Lower lobe of right lung (tissue), 2 donors: ENCODE results near the gene PHAF1. TPM values are rescaled to one million over a fixed set of nuclear protein-coding genes. Genes with fewer than 3 reads are reported as not detected.

Experiments used
- ATAC-seq, 2 donors: fragments of 200-7000 bp; cut with Tn5 transposase; one replicate each; pipeline ENCODE4 v1.9.1; 2020 to 2022; ENCODE audit warnings: mild to moderate bottlenecking in 2 of 2, moderate library complexity in 2 of 2
- DNase-seq: peaks from one replicate; pipeline ENCODE4 v3.0.0-alpha.2; 2020
- H3K27ac ChIP-seq: fragments of 200-600 bp; one replicate; pipeline ENCODE4 v1.8.0; 2022
- H3K27me3 ChIP-seq: fragments of 200-600 bp; one replicate; pipeline ENCODE4 v1.8.0; 2022; ENCODE audit warnings: low read depth
- H3K36me3 ChIP-seq: fragments of 200-600 bp; one replicate; pipeline ENCODE4 v1.8.0; 2022; ENCODE audit warnings: mild to moderate bottlenecking
- H3K4me1 ChIP-seq: fragments of 200-600 bp; one replicate; pipeline ENCODE4 v1.8.0; 2022
- H3K4me3 ChIP-seq: fragments of 200-600 bp; one replicate; pipeline ENCODE4 v1.8.0; 2022; ENCODE audit warnings: mild to moderate bottlenecking
- H3K9me3 ChIP-seq: fragments of 200-600 bp; one replicate; pipeline ENCODE4 v1.8.0; 2022
- CTCF ChIP-seq: fragments of 200-600 bp; IDR thresholded peaks from one replicate; pipeline ENCODE4 v1.8.0; 2022; ENCODE audit warnings: antibody characterized with exemption, mild to moderate bottlenecking
- intact Hi-C: fragments of 100-400 bp; cut with DNase I; formaldehyde crosslinking; loops from one replicate; pipeline ENCODE4 v1.11.0; 2022
- total RNA-seq: library from RNA; stranded (reverse); fragmentation: NEBNext Ultra II Directional; extraction: Animal tissue kit (Norgen Biotek cat#: 25700); gene quantifications from one replicate; pipeline ENCODE4 v1.2.1, GENCODE V29; 2021
- donor health status: DM: no; HTN: yes; CAD: no; lungs with severe emphysema.

Gene PHAF1
- total RNA-seq, 1 donor from 2014 or later, result 21.7 TPM

GRCh38 chr16:67191995-67192681 lies 82.4 kb downstream of the PHAF1 start, which contains the start of gene E2F4:
TSS of gene E2F4 (plus strand) at chr16:67192155. CDS start at chr16:67192228, 73 bp downstream.
- ATAC-seq (peak; percentile 96 to 97), DNase-seq (peak; percentile 96)
- Histone ChIP-seq H3K36me3 (peaks cover 40% of the 10 kb centered on the region), H3K27ac (peak within 1 kb of the TSS; percentile 86), H3K4me3 (peak within 1 kb of the TSS; percentile 100), H3K9me3 (no peaks in the 10 kb centered on the region), H3K4me1 (peaks cover 34% of the 10 kb centered on the region), H3K27me3 (no peaks in the 10 kb centered on the region)
- TF ChIP-seq CTCF, result peak; percentile 16
- intact Hi-C loops, result no loop called here

- Histone ChIP-seq H3K4me1 (peaks cover 34% of the 10 kb centered on the region), H3K4me3 (peak overlapping the region; percentile 100), H3K9me3 (no peaks in the 10 kb centered on the region), H3K36me3 (peaks cover 48% of the 10 kb centered on the region), H3K27ac (peak overlapping the region; percentile 86), H3K27me3 (no peaks in the 10 kb centered on the region)
- no peak for DNase-seq
- intact Hi-C loops, result no loop called here
- TF ChIP-seq CTCF, result no peak
- ATAC-seq, result no peak
Measured at GRCh38 chr16:67192781-67193361, 83.1 kb downstream of the PHAF1 start.

GRCh38 chr16:67193536-67193935 lies 83.8 kb downstream of the PHAF1 start:
- ATAC-seq (no peak), DNase-seq (no peak)
- TF ChIP-seq CTCF, result no peak
- Histone ChIP-seq H3K27ac (peak overlapping the region; percentile 18), H3K4me3 (peak overlapping the region; percentile 100), H3K36me3 (peaks cover 54% of the 10 kb centered on the region), H3K27me3 (no peaks in the 10 kb centered on the region), H3K4me1 (peaks cover 40% of the 10 kb centered on the region), H3K9me3 (no peaks in the 10 kb centered on the region)
- intact Hi-C loops, result no loop called here

GRCh38 chr16:67194260-67194659 lies 84.5 kb downstream of the PHAF1 start:
- H3K27ac ChIP-seq, result no peak overlapping the region
- no peak for TF ChIP-seq CTCF
- peaks cover 47% of the 10 kb centered on the region for H3K4me1 ChIP-seq
- H3K36me3 ChIP-seq, result peaks cover 55% of the 10 kb centered on the region
- no peak for DNase-seq
- H3K9me3 ChIP-seq, result no peaks in the 10 kb centered on the region
- H3K4me3 ChIP-seq, result no peak overlapping the region
- no peak for ATAC-seq
- H3K27me3 ChIP-seq, result no peaks in the 10 kb centered on the region
- intact Hi-C loops, result no loop called here

- DNase-seq (no peak), ATAC-seq (no peak)
- H3K27ac ChIP-seq, result no peak overlapping the region
- TF ChIP-seq CTCF, result no peak
- no peaks in the 10 kb centered on the region for H3K9me3 ChIP-seq
- no peak overlapping the region for H3K4me3 ChIP-seq
- H3K36me3 ChIP-seq, result peaks cover 60% of the 10 kb centered on the region
- intact Hi-C loops, result no loop called here
- H3K4me1 ChIP-seq, result peaks cover 45% of the 10 kb centered on the region
- no peaks in the 10 kb centered on the region for H3K27me3 ChIP-seq
Measured at GRCh38 chr16:67195676-67196075, 85.9 kb downstream of the PHAF1 start.
